Right renal pelvis (tissue), 4 donors: ENCODE results near the gene MRPL34. TPM values are rescaled to one million over a fixed set of nuclear protein-coding genes. Genes with fewer than 3 reads are reported as not detected.
A peak's percentile ranks its signal among the peaks of the same experiment; 100 is the strongest.

ENCODE experiments used
- DNase-seq, 4 donors: peaks; one replicate each; pipeline ENCODE4 v3.0.0-alpha.2; 2013; ENCODE audit warnings: low read depth in 4 of 4, low spot score in 3 of 4, missing footprints in 1 of 4
- polyA plus RNA-seq, 4 donors: library from polyadenylated mRNA; unstranded; fragments of 120-200 nt; gene quantifications; one replicate each; pipeline ENCODE4 v1.2.1, GENCODE V29; 2013; ENCODE audit not compliant: insufficient read length in 4 of 4

The MRPL34 gene
- polyA plus RNA-seq, 4 donors: 47.7 to 63.3 (median 51.3) TPM

- DNase-seq: no peak
Observed at GRCh38 chr19:17339088-17339741, 33.5 kb downstream of the MRPL34 start.

GRCh38 chr19:17340302-17340870 lies 34.7 kb downstream of the MRPL34 start:
- DNase-seq: no peak

- no peak for DNase-seq
Observed at GRCh38 chr19:17340871-17341357, 35.2 kb downstream of the MRPL34 start.

GRCh38 chr19:17341386-17341785 lies 35.7 kb downstream of the MRPL34 start:
- no peak for DNase-seq

- no peak for DNase-seq
Observed at GRCh38 chr19:17341845-17342244, 36.2 kb downstream of the MRPL34 start.

- DNase-seq: no peak
Observed at GRCh38 chr19:17346109-17346671, 40.5 kb downstream of the MRPL34 start.

- DNase-seq: no peak
Observed at GRCh38 chr19:17347361-17347760, 41.7 kb downstream of the MRPL34 start.

GRCh38 chr19:17347877-17348276 lies 42.2 kb downstream of the MRPL34 start:
- no peak for DNase-seq

- DNase-seq: peak in 1 of 4 donors; percentile 45
Observed at GRCh38 chr19:17348700-17349099, 43.0 kb downstream of the MRPL34 start.

GRCh38 chr19:17351815-17352435 lies 46.3 kb downstream of the MRPL34 start:
- DNase-seq: no peak

GRCh38 chr19:17352608-17353280 lies 47.1 kb downstream of the MRPL34 start:
- DNase-seq: no peak

- DNase-seq: no peak
Observed at GRCh38 chr19:17353386-17353785, 47.7 kb downstream of the MRPL34 start.

Other genes with a start within 250 kb of the MRPL34 start
- 10 to 100 TPM; 11.9 to 14.1 (median 12.4) TPM for gene HAUS8, start 230.4 kb upstream of the MRPL34 start, polyA plus RNA-seq
- gene MYO9B, start 230.1 kb upstream of the MRPL34 start, polyA plus RNA-seq: 10 to 100 TPM; 40.6 to 51.6 (median 48.8) TPM
- gene USE1, start 90.5 kb upstream of the MRPL34 start, polyA plus RNA-seq: 10 to 100 TPM; 26.5 to 30.6 (median 29.7) TPM
- gene OCEL1, start 79.6 kb upstream of the MRPL34 start, polyA plus RNA-seq: 10 to 100 TPM; 19.5 to 27.8 (median 23.6) TPM
- gene NR2F6, start 60.0 kb upstream of the MRPL34 start, polyA plus RNA-seq: 10 to 100 TPM; 38.8 to 59.8 (median 40.6) TPM
- gene USHBP1, start 41.1 kb upstream of the MRPL34 start, polyA plus RNA-seq: 1 to 10 TPM; 5.6 to 7.3 (median 6.3) TPM
- gene BABAM1, start 38.4 kb upstream of the MRPL34 start, polyA plus RNA-seq: 100 to 1,000 TPM in 2 of 4 donors, 10 to 100 TPM in 2; 93.4 to 109 (median 99.6) TPM
- under 1 TPM; 0.60 to 0.91 (median 0.83) TPM for gene ANKLE1, start 24.0 kb upstream of the MRPL34 start, polyA plus RNA-seq
- gene ABHD8, start 2.4 kb upstream of the MRPL34 start, polyA plus RNA-seq: 10 to 100 TPM in 1 of 4 donors, 1 to 10 TPM in 3; 7.6 to 14.2 (median 8.3) TPM
- gene DDA1, start 3.7 kb downstream of the MRPL34 start, polyA plus RNA-seq: 10 to 100 TPM; 35.1 to 43.4 (median 36.9) TPM
- gene ANO8, start 29.0 kb downstream of the MRPL34 start, polyA plus RNA-seq: 10 to 100 TPM in 3 of 4 donors, 1 to 10 TPM in 1; 9.2 to 14.1 (median 10.3) TPM
- 10 to 100 TPM; 15.3 to 20.8 (median 18.7) TPM for gene GTPBP3, start 31.7 kb downstream of the MRPL34 start, polyA plus RNA-seq
- gene PLVAP, start 71.5 kb downstream of the MRPL34 start, polyA plus RNA-seq: 100 to 1,000 TPM; 178 to 215 (median 198) TPM
- 1 to 10 TPM in 3 of 4 donors, under 1 TPM in 1; 0.76 to 1.8 (median 1.5) TPM for gene CCDC194, start 88.3 kb downstream of the MRPL34 start, polyA plus RNA-seq
- gene BST2, start 99.8 kb downstream of the MRPL34 start, polyA plus RNA-seq: 100 to 1,000 TPM in 3 of 4 donors, 10 to 100 TPM in 1; 81.8 to 143 (median 122) TPM
- gene MVB12A, start 114.2 kb downstream of the MRPL34 start, polyA plus RNA-seq: 10 to 100 TPM; 61.5 to 87.9 (median 62.8) TPM
- gene TMEM221, start 142.8 kb downstream of the MRPL34 start, polyA plus RNA-seq: 1 to 10 TPM; 2.2 to 3.5 (median 2.8) TPM
- under 1 TPM in 2 of 4 donors, not detected in 2; 0.12 to 0.29 TPM for gene NXNL1, start 155.1 kb downstream of the MRPL34 start, polyA plus RNA-seq
- 10 to 100 TPM; 12.0 to 17.0 (median 13.3) TPM for gene SLC27A1, start 164.7 kb downstream of the MRPL34 start, polyA plus RNA-seq
- 10 to 100 TPM; 56.4 to 92.0 (median 60.8) TPM for gene PGLS, start 205.8 kb downstream of the MRPL34 start, polyA plus RNA-seq
- 10 to 100 TPM; 46.6 to 49.6 (median 48.2) TPM for gene COLGALT1, start 249.8 kb downstream of the MRPL34 start, polyA plus RNA-seq